GM18507 (cell line): ENCODE data around the gene MANF.

Source experiments
- DNase-seq: peaks from one replicate; pipeline ENCODE4 v3.0.0; 2011; ENCODE audit warnings: low read depth; ENCODE audit not compliant: insufficient read length; ENCODE audit errors: extremely low spot score
- FAIRE-seq: peaks from 2 replicates; lab custom pipeline; 2011; peaks lifted over from hg19 to GRCh38; lab: Jason Lieb, UNC

MANF gene

DNA sequence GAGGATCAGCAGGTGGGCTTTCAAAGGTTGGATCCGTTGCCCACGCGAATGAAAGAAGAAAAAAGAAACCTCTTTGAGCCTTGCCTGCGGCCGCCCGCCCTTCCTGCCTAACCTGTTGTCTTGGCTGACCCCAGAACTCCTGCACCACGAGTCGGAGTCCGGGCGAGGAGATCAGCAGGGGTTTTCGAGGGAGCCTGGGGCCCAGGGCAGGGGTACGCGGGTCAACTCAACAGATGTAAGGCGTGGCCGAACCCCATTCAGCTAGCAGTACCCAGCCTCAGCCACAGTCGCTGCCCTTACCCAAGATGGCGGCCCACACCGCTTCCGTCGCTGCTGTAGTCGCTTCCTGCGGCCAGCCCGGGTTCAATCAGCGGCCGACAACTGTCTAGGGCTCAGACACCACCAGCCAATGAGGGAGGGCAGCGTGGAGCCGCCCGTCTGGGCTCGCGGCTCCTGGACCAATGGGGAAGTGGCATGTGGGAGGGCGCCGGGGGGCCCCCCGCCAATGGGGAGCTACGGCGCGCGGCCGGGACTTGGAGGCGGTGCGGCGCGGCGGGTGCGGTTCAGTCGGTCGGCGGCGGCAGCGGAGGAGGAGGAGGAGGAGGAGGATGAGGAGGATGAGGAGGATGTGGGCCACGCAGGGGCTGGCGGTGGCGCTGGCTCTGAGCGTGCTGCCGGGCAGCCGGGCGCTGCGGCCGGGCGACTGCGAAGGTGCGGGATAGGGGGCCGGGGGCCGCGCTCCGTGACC lies at the start of gene MANF:
MANF (plus strand) TSS at position 566 of the 748 bp plus-strand sequence; CDS start at position 618, 52 bp downstream.
- peak; percentile 99 for DNase-seq
- FAIRE-seq: peak; percentile 99

DNA sequence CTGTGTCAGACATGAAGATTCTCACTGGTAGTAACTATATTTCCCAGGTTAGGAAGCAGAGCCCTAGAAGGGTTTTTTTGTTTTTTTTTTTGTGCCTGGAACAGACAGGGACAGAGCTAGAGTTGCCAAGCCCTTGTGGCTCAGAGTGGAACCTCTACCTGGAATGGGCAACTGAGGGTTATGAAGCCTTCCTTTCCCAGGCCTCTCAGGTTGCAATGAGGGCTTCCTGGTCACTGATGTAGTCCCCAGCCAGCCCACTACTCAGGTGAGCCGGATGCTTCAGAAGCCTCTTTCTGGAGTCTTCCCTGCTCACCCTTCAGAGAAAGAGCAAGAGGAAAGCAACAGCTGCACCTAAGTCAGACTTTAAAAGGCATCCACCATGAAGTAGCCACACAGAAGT lies 48.8 kb upstream of the MANF start:
- FAIRE-seq (no peak), DNase-seq (no peak)

DNA sequence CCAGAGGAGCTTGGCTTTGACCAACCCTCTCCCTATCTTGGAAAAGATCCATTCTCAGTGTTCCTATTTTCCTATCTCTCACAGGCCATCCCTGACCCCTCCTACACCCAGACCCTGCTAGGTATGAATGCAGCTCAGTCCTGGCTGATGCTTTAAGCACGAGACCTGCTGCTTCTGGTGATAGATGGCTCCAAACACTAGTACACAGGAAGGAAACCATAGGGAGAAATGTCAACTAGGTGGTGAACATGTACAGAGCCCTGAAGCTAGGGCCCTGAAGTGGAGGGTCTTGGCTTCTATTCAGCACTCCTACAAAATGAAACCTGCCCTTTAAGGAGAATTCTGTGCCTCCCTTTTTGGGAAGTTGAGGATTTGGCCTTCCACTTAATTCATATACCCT lies 47.4 kb upstream of the MANF start:
- FAIRE-seq (no peak), DNase-seq (no peak)

DNA sequence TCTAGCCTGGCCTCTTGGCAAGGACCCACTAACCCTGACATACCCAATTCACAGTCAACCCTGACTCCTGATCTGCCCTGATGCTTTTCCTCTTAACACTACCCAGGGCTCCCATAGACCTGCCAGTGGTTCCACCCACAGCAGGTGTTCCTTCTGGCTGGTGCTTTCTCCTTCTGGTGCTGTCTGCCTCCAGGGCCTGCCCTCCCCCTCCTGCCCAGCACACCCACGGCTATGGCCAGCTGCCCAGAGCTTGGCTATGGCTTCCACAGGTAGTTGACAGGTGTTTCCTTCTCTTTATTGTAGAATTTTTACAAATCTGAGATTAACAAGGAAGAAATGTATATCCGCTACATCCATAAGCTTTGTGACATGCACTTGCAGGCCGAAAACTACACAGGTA lies 46.5 kb upstream of the MANF start:
- DNase-seq: no peak

DNA sequence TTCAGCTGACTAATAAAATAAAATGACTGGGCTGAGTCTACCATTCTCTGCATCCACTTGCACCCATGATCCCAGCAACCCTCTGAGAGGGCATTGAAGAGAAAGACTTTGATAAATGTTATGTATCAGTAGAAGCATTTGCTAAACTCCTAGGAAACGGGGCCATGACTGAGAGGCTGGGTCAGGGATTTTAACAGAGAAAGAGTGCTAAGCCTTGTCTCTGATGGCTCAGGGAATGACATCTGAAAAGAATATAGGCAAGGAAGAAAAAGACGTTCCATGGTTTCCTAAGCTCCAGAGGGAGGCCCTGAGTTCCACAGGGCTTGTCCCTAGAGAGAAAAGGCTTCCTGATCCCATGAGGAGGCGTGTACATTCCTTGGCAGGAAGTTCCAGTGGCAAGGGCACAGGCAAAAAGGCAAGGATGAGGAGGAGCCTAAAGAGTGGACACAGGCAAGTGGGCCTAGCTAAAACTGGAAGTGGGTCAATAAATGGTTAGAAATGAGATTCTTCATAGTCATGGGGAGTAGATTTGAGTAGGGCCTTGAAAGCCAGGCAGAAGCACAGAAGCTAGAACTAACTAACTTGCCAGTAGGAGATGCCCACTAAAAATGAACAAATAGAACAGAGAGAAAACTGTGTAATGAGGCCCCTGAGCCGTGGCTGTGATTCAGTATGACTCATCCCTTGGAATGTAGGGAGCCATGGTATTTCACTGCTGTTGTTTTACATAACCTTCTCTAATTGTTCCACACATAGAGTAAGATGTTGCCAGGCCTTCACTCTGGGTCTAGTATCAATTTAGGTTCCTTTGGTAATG lies 44.9 kb upstream of the MANF start:
- FAIRE-seq (no peak), DNase-seq (no peak)

More for the DNA sequence above, 46.5 kb upstream of the MANF start:
- no peak for FAIRE-seq

DNA sequence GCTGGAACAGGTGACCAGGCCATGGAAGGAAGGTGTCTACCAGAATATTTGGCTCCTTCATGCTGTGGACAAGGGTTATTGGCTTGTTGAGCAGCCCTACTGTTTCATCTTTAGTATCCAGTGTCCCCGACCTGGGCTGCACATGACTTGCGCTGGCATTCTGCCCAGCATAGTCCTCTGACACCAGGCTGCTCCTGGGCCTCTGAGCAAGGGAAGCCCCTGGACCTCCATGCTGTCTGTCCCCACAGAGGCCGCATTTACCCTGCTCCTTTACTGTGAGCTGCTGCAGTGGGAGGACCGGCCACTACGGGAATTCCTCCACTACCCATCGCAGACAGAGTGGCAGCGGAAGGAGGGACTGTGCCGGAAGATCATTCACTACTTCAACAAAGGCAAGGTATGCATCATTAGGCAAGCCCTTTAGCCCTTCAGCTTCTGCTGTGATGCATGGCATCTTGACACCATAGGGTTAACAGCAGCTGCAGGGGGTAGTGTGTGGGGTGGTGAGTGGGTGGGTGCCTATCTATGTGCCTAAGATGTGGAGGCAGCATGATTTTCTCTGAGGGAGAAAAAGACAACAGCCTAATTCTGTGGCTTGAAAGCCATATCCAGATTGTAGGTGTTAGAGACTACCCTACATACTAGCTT lies 44.0 kb upstream of the MANF start:
- FAIRE-seq (no peak), DNase-seq (no peak)

DNA sequence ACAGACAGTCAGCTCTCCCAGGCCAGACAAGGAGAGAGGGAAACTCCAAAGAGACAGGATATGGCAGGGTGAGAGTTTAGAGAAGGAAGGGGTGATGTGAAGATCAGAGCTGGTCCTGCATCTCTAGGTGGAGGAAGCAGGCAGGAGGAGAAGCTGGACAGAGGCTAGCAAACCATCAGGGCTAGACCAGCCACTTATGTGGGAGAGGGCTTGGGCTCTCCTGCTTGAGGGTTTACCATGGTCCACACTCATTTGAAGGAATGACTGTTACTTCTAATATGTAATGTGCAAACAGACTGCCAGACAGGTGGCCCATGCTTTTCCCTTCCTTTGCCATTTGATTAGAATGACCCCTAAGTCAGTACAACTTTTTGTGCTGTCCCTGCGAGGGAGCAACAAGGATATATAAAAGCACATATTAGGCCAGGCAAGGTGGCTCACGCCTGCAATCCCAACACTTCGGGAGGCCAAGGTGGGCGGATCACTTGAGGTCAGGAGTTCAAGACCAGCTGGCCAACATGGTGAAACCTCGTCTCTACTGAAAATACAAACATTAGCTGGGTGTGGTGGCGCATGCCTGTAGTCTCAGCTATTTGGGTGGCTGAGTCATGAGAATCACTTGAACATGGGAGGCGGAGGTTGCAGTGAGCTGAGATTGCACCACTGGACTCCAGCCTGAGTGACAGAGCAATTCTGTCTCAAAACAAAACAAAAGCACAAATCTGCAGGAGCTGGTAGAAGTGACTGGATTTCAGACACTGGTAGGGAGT lies 41.0 kb upstream of the MANF start:
- FAIRE-seq (no peak), DNase-seq (no peak)

DNA sequence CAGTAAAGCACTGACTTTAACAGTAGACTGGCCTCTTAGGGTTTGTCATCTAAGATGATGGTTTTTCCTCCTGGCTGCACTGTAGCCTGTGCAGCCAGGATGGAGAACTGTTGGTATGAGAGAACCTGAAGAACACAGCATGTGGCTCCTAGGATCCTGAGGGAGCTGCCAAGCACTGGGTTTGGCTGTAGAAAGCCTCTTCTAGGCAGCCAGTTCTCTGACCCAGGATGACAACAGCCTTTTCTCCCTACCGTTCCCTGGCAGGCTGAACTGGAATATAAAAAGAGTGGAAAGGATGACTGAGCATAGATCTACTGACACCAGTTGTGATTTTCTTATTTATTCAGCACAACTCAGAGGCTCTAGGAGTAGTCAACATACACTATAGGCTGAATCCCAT lies 34.3 kb upstream of the MANF start:
- DNase-seq: no peak
- FAIRE-seq: no peak

DNA sequence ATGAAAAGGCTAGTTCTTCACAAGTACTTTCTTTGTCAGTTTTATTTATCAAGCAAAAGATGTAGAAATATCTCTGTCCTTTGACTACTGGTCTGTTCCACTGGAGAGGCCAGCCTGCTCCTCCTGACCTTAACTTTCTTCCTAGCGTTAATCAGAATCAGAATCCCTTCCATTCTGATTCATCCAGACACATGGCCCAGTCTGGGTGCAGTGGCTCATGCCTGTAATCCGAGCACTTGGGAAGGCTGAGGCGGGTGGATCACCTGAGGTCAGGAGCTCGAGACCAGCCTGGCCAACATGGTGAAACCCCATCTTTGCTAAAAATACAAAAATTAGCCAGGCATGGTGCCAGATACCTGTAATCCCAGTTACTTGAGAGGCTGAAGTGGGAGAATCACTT lies 32.0 kb upstream of the MANF start:
- FAIRE-seq (no peak), DNase-seq (no peak)

DNA sequence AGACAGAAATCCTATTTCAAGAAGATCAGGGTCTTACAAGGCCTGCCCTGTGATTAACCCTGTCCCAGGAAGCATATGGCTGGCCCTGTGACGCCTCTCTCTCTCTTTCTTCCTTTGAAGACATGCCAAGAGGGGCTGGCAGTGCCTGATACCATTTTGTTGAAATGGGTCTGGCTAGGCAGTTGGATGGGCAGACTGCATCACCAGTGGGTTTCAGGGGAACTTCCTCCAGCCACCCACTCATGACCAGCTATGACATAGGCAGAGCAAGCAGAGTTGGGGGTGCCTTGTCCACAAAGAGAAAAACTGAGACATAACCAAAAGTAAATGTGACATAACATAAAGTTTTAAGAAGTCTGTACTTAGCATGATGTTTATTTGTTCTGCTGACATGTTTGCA lies 31.4 kb upstream of the MANF start:
- DNase-seq (no peak), FAIRE-seq (no peak)

DNA sequence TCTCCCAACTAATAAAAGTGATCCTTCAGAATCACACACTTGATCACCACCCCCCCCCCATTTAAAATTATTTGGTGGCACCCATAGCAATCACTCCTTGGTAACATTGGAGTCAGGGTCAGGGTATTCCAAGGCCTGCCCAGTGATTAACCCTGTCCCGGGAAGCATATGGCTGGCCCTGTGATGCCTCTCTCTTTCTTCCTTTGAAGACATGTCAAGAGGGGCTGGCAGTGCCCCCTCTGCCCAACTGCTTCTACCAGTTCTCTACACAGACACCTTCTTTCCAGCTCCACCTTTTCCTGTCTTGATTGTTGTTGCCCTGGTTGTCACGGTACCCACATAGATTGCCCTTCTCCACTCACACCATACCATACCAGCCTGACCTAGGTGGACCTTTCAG lies 30.9 kb upstream of the MANF start:
- FAIRE-seq (no peak), DNase-seq (no peak)

DNA sequence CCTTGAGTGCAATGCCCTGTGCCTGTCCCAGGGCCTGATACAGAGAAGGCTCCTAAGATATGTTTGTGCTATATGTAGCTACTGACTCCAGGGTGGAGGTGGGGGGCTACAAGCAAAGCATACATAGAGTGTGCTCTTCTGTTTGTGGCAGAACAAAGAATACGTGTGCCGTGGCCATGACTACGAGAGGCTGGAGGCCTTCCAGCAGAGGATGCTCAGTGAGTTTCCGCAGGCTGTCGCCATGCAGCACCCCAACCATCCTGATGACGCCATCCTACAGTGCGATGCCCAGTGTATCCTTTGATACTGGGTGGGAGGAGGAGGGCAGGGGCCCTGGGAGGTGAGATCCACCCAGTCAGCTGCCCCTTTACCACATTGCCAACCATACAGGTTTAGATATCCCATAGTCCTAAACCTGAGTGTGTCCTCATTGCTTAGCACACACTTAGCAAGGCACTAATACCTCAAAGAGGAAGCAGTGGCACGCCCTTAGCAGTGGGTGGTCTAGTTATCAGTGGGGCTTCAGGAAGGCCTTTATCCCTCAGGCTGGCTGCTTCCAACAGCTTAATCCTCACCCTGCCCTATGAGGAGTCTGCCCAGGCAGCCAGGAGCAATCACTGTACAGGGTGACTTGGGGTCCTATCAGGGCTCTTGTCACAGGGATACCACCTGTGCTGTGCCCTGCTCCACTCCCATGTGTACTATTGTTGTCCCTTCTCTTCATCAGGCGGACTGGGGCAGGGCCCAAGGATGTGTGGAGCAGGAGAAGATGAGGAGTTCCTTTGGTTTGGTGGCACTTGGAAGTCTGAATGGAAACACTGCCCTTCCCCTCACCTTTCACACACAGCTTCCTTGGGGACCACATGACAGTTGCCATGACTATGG lies 30.1 kb upstream of the MANF start:
- DNase-seq (no peak), FAIRE-seq (no peak)

DNA sequence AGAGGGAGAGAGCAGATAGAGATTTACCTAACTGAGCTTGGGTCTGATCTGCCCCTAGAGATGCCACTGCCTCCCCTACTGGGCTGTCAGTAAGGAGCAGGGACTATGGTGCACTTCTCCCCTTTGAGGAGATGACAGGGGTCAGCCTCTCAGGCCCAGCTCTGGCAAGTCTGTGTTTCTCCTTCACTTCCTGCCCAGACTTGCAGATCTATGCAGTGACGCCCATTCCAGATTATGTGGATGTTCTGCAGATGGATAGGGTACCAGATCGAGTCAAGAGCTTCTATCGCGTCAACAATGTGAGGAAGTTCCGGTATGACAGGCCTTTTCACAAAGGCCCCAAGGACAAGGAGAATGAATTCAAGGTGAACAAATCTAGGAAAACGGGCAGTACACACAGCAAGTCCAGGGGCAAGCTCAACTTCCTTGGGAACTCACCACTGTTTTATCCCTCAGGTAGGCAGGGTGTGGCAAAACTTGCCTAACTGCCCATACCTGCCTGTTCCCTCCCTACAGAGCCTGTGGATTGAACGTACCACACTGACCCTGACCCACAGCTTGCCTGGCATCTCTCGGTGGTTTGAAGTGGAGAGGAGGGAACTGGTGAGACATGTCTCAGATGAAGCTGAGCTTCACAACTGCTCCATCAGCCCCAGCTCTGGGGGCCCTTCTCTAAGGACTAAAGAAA lies 29.1 kb upstream of the MANF start:
- FAIRE-seq: no peak
- no peak for DNase-seq

DNA sequence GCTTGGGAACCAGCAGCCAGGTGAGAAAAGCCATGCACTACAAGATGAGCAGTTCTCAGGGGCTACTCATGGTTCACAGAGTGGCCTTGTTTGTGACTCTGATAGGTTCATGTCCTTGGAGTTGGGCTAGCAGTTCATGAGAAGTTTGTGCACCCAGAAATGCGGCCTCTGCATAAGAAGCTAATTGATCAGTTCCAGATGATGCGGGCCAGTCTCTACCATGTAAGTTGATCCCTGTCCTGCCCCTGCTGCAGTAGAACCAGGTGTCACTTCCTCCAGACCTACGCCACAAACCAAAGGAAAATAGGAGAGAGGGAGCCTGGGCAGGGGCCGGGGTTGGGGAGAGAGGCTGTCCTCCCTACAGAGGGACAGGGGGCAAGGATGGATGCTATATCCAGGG lies 27.2 kb upstream of the MANF start:
- FAIRE-seq: no peak
- no peak for DNase-seq

DNA sequence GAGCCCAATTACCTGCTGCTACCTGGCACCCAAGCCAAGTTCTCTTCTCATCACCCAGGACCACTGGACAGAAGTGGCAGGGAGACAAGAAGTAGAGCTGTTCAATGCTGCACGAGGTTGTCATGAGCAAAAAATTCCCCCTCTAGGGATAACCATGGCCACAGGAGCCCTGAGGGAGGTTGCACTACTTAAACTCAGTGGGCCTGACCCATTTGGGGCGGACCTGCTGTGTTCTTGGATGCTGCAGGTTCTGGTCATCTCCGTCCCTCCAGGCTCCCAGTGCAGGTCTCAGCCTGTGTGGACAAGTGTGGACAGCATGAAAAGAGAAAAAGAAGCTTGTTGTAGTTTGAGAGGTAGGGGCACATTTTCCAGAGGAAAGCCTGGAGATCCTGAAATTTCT lies 26.1 kb upstream of the MANF start:
- FAIRE-seq: no peak
- no peak for DNase-seq

DNA sequence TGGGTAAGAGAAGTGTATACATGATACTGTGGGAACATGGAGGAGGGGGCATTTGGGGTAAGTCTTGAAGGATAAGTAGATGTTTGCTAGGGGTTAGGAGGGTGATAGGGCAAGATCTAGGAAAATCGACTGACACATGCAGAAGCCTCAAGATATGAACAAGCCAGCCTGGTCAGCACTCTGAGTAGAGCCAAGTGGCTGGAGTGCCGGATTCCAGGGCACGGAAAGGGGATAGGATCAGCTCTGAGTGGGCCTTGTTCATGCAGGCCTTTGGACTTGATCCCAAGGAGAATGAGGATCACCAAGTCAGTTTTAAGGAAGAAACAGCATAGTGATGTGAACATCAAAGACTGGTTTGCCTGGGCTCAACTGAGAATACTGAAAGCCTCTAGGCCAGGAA lies 24.3 kb upstream of the MANF start:
- DNase-seq: no peak
- FAIRE-seq: no peak

DNA sequence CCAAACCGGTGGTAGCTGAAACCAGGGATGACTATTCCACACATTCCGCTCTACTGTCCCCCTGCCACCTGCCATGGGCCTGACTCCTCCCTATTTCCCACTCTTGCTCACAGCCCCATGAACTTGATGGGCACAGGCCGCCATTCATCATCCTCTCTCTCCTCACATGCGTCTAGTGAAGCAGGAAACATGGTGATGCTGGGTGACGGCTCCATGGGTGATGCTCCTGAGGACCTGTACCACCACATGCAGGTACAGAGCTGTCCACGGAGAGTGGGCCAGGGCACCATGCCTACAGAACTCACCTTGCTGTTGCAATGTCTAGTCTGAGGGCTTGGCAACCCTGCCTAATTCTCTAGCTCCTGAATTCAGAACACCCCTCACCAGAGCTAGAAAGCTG lies 23.3 kb upstream of the MANF start:
- FAIRE-seq (no peak), DNase-seq (no peak)

DNA sequence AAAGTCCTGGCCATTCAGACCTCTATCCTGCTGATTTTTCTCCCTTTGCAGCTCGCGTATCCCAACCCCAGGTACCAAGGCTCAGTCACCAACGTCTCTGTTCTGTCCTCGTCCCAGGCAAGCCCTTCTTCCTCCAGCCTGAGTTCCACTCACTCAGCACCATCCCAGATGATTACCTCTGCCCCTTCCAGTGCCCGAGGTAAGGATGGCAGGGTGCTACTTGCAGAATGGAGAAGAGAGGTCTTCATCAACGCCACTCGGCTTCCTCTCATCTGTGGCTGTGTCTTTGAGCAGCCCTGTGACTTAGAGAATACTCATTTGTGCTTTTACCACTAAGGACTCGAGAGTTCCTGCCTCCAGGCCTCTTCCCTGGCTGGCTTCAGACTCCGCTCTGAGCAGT lies 22.6 kb upstream of the MANF start:
- no peak for FAIRE-seq
- no peak for DNase-seq
